ENCODE results near the gene ANKS1B. TPM values are rescaled to one million over a fixed set of nuclear protein-coding genes. Genes with fewer than 3 reads are reported as not detected.

Gene ANKS1B
- total and polyA plus RNA-seq, 7 donors, result 0.46 to 7.4 (median 3.6) TPM

- ATAC-seq (peak; percentile 40 to 89 (median 80)), DNase-seq (peak; percentile 20 to 60)
- Histone ChIP-seq H3K4me1 (no peaks in the 10 kb centered on the region), H3K27me3 (ENCODE audit: insufficient read depth in 3 of 3, low read length in 2 of 3) (no peaks in the 10 kb centered on the region), H3K4me3 (no peak overlapping the region), H3K27ac (no peak overlapping the region), H3K9me3 (no peaks in the 10 kb centered on the region), H3K36me3 (ENCODE audit: insufficient read depth in 1 of 2, low read depth in 1 of 2) (no peaks in the 10 kb centered on the region)
- TF ChIP-seq CTCF (IDR thresholded peaks at IDR 0.05), result no peak
- intact Hi-C loops (cut with DNase I), result no loop called here
- WGBS, 3 donors, result 24 to 25% (median 25%) methylated on average over 9 of the region's 9 CpGs
Observed at GRCh38 chr12:99059824-99060511, 924.8 kb downstream of the ANKS1B start.

- 58 to 80% (median 72%) methylated on average over 5 of the region's 5 CpGs for WGBS, 3 donors
- TF ChIP-seq CTCF (IDR thresholded peaks at IDR 0.05), result no peak
- no peaks in the 10 kb centered on the region for H3K36me3 ChIP-seq (ENCODE audit: insufficient read depth in 1 of 2, low read depth in 1 of 2)
- DNase-seq (no peak), ATAC-seq (no peak)
- H3K9me3 ChIP-seq, result no peaks in the 10 kb centered on the region
- H3K4me1 ChIP-seq, result no peaks in the 10 kb centered on the region
- no peak overlapping the region for H3K4me3 ChIP-seq
- no peaks in the 10 kb centered on the region for H3K27me3 ChIP-seq (ENCODE audit: insufficient read depth in 3 of 3, low read length in 2 of 3)
- intact Hi-C loops (cut with DNase I), result no loop called here
- H3K27ac ChIP-seq, result no peak overlapping the region
Observed at GRCh38 chr12:99057670-99058069, 927.1 kb downstream of the ANKS1B start.

GRCh38 chr12:99056186-99056585 is 928.5 kb downstream of the ANKS1B start:
- no peak overlapping the region for H3K4me3 ChIP-seq
- no peak overlapping the region for H3K27ac ChIP-seq
- no peak for TF ChIP-seq CTCF (IDR thresholded peaks at IDR 0.05)
- ATAC-seq, result no peak
- WGBS, 3 donors, result 88 to 100% (median 95%) methylated on average over 1 of the region's 1 CpG
- H3K9me3 ChIP-seq, result no peaks in the 10 kb centered on the region
- H3K4me1 ChIP-seq, result no peaks in the 10 kb centered on the region
- no peak for DNase-seq
- no peaks in the 10 kb centered on the region for H3K36me3 ChIP-seq (ENCODE audit: insufficient read depth in 1 of 2, low read depth in 1 of 2)
- no peaks in the 10 kb centered on the region for H3K27me3 ChIP-seq (ENCODE audit: insufficient read depth in 3 of 3, low read length in 2 of 3)
- intact Hi-C loops (cut with DNase I), result no loop called here

GRCh38 chr12:99055299-99055698 is 929.4 kb downstream of the ANKS1B start:
- ATAC-seq, result no peak
- no peak for DNase-seq
- intact Hi-C loops (cut with DNase I), result no loop called here

More at GRCh38 chr12:99055299-99055698, 929.4 kb downstream of the ANKS1B start:
- Histone ChIP-seq H3K4me1 (no peaks in the 10 kb centered on the region), H3K27me3 (ENCODE audit: insufficient read depth in 3 of 3, low read length in 2 of 3) (no peaks in the 10 kb centered on the region), H3K27ac (no peak overlapping the region), H3K36me3 (ENCODE audit: insufficient read depth in 1 of 2, low read depth in 1 of 2) (no peaks in the 10 kb centered on the region), H3K4me3 (no peak overlapping the region), H3K9me3 (no peaks in the 10 kb centered on the region)
- no peak for TF ChIP-seq CTCF (IDR thresholded peaks at IDR 0.05)
- 82 to 89% (median 85%) methylated on average over 3 of the region's 3 CpGs for WGBS, 3 donors
